GM18505 (cell line): ENCODE results near the gene SPINT4.
"Not testable (repeated sequence)": the region's sequence is repeated elsewhere in the genome, so short reads cannot be mapped to it uniquely, and the experiment has no call there.

ENCODE experiments used
- ATAC-seq: cut with Tn5 transposase; IDR thresholded peaks from one replicate; pipeline ENCODE4 v1.9.1; 2021; ENCODE audit not compliant: unreplicated experiment
- POLR2A ChIP-seq: IDR thresholded peaks from 4 replicates; pipeline ENCODE4 v1.6.1; 2011; ENCODE audit warnings: borderline replicate concordance; ENCODE audit not compliant: insufficient read depth, insufficient read length; ENCODE audit errors: extremely low read depth

Gene SPINT4

DNA sequence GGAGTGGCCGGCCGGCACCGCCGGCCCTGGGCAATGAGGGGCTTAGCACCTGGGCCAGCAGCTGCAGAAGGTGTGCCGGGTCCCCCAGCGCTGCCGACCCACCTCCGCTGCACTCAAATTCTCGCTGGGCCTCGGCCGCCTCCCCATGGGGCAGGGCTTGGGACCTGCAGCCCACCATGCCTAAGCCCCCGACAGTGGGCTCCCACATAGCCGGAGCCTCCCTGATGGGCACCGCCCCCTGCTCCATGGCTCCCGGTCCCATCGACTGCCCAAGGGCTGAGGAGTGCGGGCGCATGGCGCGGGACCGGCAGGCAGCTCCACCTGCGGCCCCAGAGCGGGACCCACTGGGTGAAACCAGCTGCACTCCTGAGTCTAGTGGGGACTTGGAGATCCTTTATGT, 13.8 kb downstream of the SPINT4 start:
- no peak for TF ChIP-seq POLR2A
- no peak for ATAC-seq

DNA sequence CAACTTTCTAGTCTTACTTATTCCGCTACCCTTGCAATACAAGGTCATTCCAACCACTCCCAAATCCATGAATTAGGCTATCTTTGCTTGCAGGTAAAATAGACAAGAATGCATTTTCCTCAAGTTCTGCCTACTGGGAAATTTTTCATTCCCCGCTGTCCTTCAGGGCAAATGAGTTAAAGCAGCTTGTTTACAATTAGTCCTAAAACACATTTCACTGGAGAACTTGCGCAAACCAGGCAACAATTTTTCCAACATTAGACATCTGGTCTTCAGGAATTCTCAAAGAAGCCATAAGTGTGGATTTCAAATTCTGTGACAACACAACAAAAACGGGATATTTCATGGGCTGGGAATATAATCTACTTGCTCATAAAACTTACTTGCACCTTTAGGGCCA, 20.4 kb downstream of the SPINT4 start:
- no peak for ATAC-seq
- TF ChIP-seq POLR2A: no peak

DNA sequence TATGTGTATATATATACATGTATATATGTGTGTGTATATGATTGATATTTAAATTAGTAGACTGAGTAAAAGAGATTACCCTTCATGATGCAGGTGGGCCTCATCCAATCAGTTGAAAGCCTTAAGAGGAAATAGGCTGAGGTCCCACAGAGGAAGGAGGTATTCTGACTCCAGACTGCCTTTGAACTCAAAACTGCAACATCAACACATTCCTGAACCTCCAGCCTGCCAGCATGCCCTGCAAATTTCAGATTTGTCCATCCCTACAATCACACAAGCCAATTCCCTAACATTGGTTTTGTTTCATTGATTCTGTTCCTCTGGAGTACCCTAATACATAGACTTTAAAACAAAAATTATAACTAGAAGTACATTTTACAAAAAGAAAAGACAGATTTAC, 22.9 kb downstream of the SPINT4 start:
- no peak for TF ChIP-seq POLR2A

DNA sequence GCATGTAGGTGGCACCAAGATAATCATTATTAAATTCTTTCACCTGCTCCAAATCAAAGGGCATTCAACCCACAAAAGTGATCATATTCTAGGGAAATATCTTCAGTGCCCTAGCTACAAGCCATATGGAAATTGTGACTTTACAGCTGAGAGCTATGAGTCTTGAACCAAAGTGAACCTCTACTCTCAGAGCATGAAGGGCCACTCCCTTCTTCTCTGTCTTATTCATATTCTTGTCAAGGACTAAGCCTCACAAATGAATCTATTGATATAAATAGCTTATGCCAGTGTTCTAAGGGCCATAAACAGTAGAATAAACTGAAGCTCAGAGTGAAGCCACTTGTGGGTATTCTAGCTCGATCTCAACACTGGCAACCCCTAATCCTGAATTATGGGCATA, 29.6 kb downstream of the SPINT4 start:
- no peak for TF ChIP-seq POLR2A
- ATAC-seq: no peak

More for the DNA sequence above, 22.9 kb downstream of the SPINT4 start:
- no peak for ATAC-seq

DNA sequence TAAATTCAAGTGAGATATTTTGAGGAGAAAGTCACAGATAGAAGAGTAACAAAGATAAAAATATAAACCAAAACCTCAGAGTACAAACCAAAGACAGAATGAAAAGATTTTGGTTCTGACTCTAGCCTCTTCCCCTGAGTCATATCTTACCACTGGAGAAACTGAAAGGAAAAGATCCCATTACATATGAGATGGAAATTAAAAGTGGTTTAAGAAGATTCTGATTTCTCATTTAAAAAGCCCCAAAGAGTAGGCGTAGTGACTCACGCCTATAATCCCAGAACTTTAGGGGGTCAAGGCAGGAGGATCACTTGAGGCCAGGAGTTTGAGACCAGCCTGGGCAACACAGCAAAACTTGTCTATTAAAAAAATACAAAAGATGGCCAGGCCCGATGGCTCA, 30.6 kb downstream of the SPINT4 start:
- no peak for TF ChIP-seq POLR2A
- no peak for ATAC-seq

DNA sequence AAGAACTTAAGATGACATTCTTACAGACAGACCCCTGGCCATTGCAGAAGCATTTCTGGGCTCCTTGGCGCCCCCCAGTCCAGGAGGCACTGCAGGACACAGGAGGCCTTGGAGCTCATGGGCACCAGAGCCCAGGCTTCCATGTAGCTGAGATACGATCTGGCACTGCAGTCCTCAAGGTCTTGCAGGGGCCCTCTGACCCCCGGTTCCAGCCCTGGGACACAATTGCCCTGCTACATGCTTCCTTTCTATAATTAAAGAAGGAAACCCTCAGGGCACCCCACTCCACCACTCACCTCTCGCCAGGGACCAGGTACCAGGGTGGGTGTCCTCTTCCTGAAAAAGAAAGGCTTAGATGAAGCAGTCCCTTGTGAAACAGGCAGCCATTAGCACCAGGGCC, 35.9 kb downstream of the SPINT4 start:
- no peak for TF ChIP-seq POLR2A
- ATAC-seq: no peak

DNA sequence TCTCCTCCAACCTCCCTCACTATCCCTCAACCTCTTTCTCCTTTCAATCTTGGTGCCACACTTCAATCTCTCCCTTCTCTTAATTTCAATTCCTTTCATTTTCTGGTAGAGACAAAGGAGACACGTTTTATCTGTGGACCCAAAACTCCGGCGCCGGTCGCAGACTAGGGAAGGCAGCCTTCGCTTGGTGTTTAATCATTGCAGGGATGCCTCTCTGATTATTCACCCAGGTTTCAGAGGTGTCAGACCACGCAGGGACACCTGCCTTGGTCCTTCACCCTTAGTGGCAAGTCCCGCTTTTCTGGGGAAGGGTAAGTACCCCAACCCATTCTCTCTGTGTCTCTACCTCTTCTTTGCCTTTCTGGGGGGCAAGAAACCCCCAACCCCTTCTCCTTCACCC, 37.8 kb downstream of the SPINT4 start:
- ATAC-seq: not testable (repeated sequence)

DNA sequence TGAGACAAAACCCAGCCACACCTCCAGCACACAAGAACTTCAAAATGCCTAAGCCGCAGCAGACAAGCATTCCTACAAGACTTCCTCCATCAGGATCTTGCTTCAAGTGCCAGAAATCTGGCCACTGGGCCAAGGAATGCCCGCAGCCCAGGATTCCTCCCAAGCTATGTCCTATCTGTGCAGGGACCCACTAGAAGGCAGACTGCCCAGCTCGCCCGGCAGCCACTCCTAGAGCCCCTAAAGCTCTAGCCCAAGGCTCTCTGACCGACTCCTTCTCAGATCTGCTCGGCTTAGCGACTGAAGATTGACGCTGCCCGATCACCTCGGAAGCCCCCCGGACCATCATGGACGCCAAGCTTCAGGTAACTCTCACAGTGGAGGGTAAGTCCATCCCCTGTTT, 39.8 kb downstream of the SPINT4 start:
- ATAC-seq: not testable (repeated sequence)

DNA sequence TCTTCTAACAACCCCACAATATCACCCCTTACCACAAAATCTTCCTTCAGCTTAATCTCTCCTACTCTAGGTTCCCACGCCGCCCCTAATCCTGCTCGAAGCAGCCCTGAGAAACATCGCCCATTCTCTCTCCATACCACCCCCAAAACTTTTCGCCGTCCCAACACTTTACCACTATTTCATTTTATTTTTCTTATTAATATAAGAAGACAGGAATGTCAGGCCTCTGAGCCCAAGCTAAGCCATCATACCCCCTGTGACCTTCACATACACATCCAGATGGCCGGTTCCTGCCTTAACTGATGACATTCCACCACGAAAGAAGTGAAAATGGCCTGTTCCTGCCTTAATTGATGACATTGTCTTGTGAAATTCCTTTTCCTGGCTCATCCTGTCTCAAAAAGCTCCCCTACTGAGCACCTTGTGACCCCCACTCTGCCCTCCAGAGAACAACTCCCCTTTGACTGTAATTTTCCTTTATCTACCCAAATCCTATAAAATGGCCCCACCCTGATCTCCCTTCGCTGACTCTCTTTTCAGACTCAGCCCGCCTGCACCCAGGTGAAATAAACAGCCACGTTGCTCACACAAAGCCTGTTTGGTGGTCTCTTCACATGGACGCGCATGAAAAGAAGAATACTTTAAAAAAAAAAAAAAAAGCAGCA, 42.6 kb downstream of the SPINT4 start:
- not testable (repeated sequence) for ATAC-seq

DNA sequence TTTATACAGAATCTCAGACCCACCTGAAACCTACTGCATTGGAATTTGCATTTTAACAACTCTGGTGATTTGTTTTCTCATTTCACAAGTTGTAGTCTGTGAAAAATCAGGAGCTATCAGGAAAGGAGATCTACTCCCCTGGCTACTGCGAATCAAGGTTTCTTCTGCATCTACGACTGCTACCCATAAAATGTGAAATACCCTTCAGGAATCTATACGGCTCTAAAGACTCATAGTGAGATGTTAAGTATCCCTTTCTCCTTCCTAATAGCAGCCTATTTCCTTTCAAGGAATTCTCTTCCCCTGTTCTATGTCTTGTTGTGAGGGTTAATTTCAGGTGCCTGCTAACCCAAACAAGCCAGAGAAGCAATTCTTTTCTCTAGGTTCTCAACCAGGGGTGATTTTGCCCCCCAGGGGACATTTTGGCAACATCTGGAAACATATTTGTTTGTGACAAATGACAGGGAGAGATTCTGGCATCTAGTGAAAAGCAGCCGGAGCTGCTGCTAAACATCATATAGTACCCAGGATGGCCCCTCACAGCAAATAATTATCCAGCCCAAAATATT, 43.2 kb downstream of the SPINT4 start:
- TF ChIP-seq POLR2A: no peak
- ATAC-seq: no peak

DNA sequence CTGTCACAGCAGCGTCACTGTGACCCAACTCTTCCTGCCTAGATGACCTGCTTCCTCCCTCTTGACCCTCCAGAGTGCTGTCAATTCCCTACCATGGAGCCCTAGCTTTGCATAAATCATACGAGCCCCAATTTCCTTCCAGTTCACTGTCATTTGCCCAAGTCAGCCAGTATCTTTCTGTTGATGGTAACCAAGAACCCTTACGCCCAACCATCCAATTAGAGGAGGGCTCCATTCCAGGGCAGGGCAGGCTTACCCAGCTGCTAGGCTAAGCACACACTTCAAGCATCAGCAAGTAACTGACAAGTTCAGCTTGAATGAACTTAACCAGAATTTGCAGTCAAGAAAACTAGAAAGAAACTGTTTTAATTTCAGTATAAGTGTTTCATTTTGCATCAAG, 43.8 kb downstream of the SPINT4 start:
- ATAC-seq: no peak
- TF ChIP-seq POLR2A: no peak

DNA sequence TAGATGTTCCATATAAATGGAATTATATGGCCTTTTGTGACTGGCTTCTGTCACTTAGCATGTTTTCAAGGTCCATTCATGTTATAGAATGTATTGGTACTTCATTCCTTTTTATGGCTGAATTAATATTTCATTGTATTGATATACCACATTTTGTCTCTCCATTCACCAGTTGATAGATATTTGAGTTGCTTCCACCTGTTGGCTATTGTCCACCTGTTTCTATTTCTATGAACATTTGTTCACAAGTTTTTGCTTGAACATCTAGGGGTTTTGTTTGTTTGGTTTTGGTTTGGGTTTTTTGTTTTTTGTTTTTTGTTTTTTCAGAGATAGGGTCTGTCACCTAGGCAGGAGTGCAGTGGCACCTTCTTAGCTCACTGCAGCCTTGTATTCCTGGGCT, 46.3 kb downstream of the SPINT4 start:
- ATAC-seq: no peak
- no peak for TF ChIP-seq POLR2A

DNA sequence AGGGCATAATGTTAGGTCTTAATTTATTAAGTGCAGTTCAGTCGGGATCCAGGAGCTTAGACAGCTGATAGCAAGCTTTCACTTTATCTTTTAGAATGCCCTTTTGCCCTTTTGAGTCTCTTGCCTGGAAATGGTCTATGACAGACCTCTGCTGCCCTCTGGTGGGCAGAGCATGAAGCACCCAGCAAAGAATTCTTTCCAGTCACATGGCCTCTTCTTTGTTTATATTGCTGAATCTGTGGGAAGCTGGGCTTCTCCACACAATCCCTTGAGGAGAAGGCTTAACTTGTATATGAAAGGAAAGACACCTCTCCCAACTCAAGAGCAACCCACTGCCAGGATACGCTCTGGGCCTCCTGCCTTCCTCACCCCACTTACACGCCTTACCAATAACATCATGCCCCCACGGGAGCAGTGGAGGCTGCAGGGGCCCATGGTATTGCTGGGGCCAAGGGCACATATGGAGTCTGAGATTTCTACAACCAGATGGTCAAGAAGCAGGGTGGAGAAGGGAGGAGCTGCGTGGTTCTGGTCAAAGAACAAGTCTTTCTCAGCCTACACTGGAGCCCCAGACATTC, 49.1 kb downstream of the SPINT4 start:
- TF ChIP-seq POLR2A: no peak
- ATAC-seq: no peak

DNA sequence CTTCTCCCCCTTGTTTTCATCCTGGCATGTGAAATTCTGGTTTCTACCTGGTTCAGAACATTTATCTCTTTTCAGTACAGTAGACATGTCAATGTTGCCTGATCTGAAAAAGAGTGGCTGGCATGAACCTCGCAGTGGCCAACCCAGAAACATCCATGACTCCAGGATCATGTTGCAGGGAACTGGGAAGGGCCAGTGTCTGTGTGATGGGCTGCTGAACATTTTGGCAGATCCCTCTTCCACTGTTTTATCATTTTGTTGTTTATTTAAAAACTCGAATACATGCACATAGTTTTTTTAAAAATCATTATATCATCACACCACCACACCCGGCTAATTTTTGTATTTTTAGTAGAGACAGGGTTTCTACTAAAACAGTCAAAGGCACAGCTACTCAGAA, 50.5 kb downstream of the SPINT4 start:
- ATAC-seq: no peak

DNA sequence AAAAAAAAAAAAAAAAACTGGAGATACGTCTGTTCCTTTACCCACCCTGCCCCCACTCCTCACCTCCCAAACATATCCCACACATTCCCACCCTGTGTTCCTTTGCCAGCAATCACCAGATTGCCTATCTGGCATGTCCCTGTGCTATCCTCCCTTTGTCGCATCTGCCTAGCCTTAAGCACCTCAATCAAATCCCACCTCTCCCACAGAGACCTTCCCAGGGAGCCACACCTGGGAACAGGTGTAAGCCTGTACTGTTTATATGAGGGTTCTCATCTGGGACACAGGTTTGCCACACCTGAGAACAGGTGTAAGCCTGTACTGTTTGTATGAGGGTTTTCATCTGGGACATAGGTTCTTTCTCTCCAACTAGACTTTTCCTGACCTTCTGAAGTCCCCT, 52.8 kb downstream of the SPINT4 start:
- no peak for ATAC-seq
- TF ChIP-seq POLR2A: no peak

More for the DNA sequence above, 50.5 kb downstream of the SPINT4 start:
- no peak for TF ChIP-seq POLR2A
